NCI-H69 (cell line): ENCODE measurements around the gene DOCK11.
A peak's percentile ranks its signal among the peaks of the same experiment; 100 is the strongest.
"Not testable (repeated sequence)": the region's sequence is repeated elsewhere in the genome, so short reads cannot be mapped to it uniquely, and the experiment has no call there.

Experiments used
- DNase-seq: peaks from one replicate; lab custom pipeline; 2025; lab: John Stamatoyannopoulos, UW

Gene DOCK11

GRCh38 chrX:118570209-118570608 is 74.6 kb downstream of the DOCK11 start:
- DNase-seq: no peak

GRCh38 chrX:118571836-118572235 is 76.2 kb downstream of the DOCK11 start:
- DNase-seq: no peak

- no peak for DNase-seq
Observed at GRCh38 chrX:118574666-118575065, 79.1 kb downstream of the DOCK11 start.

GRCh38 chrX:118577041-118577440 is 81.4 kb downstream of the DOCK11 start:
- DNase-seq: peak; percentile 61

- DNase-seq: peak; percentile 72
Observed at GRCh38 chrX:118579417-118579816, 83.8 kb downstream of the DOCK11 start.

GRCh38 chrX:118582926-118583325 is 87.3 kb downstream of the DOCK11 start:
- DNase-seq: not testable (repeated sequence)

- no peak for DNase-seq
Observed at GRCh38 chrX:118583781-118584180, 88.2 kb downstream of the DOCK11 start.

- DNase-seq: no peak
Observed at GRCh38 chrX:118585296-118585695, 89.7 kb downstream of the DOCK11 start.

- DNase-seq: not testable (repeated sequence)
Observed at GRCh38 chrX:118586206-118586605, 90.6 kb downstream of the DOCK11 start.

- DNase-seq: peak; percentile 72
Observed at GRCh38 chrX:118588715-118589114, 93.1 kb downstream of the DOCK11 start.

- no peak for DNase-seq
Observed at GRCh38 chrX:118589227-118589626, 93.6 kb downstream of the DOCK11 start.

GRCh38 chrX:118593407-118593806 is 97.8 kb downstream of the DOCK11 start:
- no peak for DNase-seq

- DNase-seq: no peak
Observed at GRCh38 chrX:118594697-118595420, 99.2 kb downstream of the DOCK11 start.

- DNase-seq: peak; percentile 85
Observed at GRCh38 chrX:118595501-118596042, 100.0 kb downstream of the DOCK11 start.

- DNase-seq: no peak
Observed at GRCh38 chrX:118596390-118596789, 100.8 kb downstream of the DOCK11 start.

- peak; percentile 74 for DNase-seq
Observed at GRCh38 chrX:118603981-118604380, 108.4 kb downstream of the DOCK11 start.

GRCh38 chrX:118612290-118612689 is 116.7 kb downstream of the DOCK11 start:
- no peak for DNase-seq

- DNase-seq: no peak
Observed at GRCh38 chrX:118614150-118614549, 118.5 kb downstream of the DOCK11 start.

- no peak for DNase-seq
Observed at GRCh38 chrX:118615141-118615540, 119.5 kb downstream of the DOCK11 start.

- no peak for DNase-seq
Observed at GRCh38 chrX:118621081-118621759, 125.6 kb downstream of the DOCK11 start.

GRCh38 chrX:118623062-118623461 is 127.4 kb downstream of the DOCK11 start:
- DNase-seq: no peak

- DNase-seq: no peak
Observed at GRCh38 chrX:118626346-118626745, 130.7 kb downstream of the DOCK11 start.

GRCh38 chrX:118627084-118627758 is 131.6 kb downstream of the DOCK11 start:
- peak; percentile 31 for DNase-seq
